H1 (cell line): ENCODE data around the gene HAPLN3. TPM values are rescaled to one million over a fixed set of nuclear protein-coding genes. Genes with fewer than 3 reads are reported as not detected.
A peak's percentile ranks its signal among the peaks of the same experiment; 100 is the strongest.

Experiments used
- CTCF ChIA-PET: fragments of 300-600 bp; sonication (Branson Sonifier 250); formaldehyde crosslinking; loops from one replicate; lab custom pipeline; 2021; ENCODE audit not compliant: partially characterized antibody; lab: Charles Lee
- POLR2A ChIA-PET: fragments of 300-600 bp; sonication (Branson Sonifier 250); formaldehyde crosslinking; loops from one replicate; lab custom pipeline; 2021; ENCODE audit warnings: inconsistent platforms; ENCODE audit not compliant: partially characterized antibody; lab: Charles Lee
- DNase-seq, 2 experiments: peaks; one replicate each; pipeline versions ENCODE4 v3.0.0 to v3.0.0-alpha.2; 2010 to 2022; ENCODE audit warnings: low spot score in 2 of 2, low read depth in 1 of 2, mixed read lengths in 1 of 2
- FAIRE-seq: peaks from 2 replicates; lab custom pipeline; 2011; peaks lifted over from hg19 to GRCh38; lab: Jason Lieb, UNC
- H2AFZ ChIP-seq: 2 replicates; pipeline ENCODE4 v1.8.1; 2012; ENCODE audit warnings: low read length, inconsistent platforms
- H2AK5ac ChIP-seq: 2 replicates; pipeline ENCODE4 v1.6.1; 2013; ENCODE audit warnings: low read depth, low read length
- H2BK120ac ChIP-seq: replicated peaks from 2 replicates; pipeline ENCODE3; 2013; ENCODE audit warnings: low read depth, low read length, inconsistent platforms
- H2BK12ac ChIP-seq: 2 replicates; pipeline ENCODE4 v1.6.1; 2013; ENCODE audit warnings: low read depth, low read length
- H2BK15ac ChIP-seq: 2 replicates; pipeline ENCODE4 v1.6.1; 2013; ENCODE audit warnings: low read length
- H2BK20ac ChIP-seq: 2 replicates; pipeline ENCODE4 v1.6.1; 2013; ENCODE audit warnings: low read length
- H2BK5ac ChIP-seq: 2 replicates; pipeline ENCODE4 v1.6.1; 2013; ENCODE audit warnings: low read depth, low read length
- H3K14ac ChIP-seq: 2 replicates; pipeline ENCODE4 v1.6.1; 2013; ENCODE audit warnings: inconsistent platforms; ENCODE audit not compliant: insufficient read length
- H3K18ac ChIP-seq: 2 replicates; pipeline ENCODE4 v1.6.1; 2013; ENCODE audit warnings: low read length; ENCODE audit errors: extremely low read depth
- H3K23ac ChIP-seq: 2 replicates; pipeline ENCODE4 v1.6.1; 2013; ENCODE audit warnings: inconsistent platforms; ENCODE audit not compliant: insufficient read length
- H3K23me2 ChIP-seq: 2 replicates; pipeline ENCODE4 v1.6.1; 2013; ENCODE audit warnings: low read depth, low read length
- H3K27ac ChIP-seq: 2 replicates; pipeline ENCODE4 v1.6.1; 2011; ENCODE audit warnings: low read depth, low read length, inconsistent platforms
- H3K27me3 ChIP-seq, 4 experiments: replicated peaks in 1 of 4; 1 replicate in 1 of 4; 2 replicates in 3 of 4; pipeline versions ENCODE4 v1.6.1 to v1.8.1; 2011 to 2013; ENCODE audit warnings: low read length in 3 of 4, mild to moderate bottlenecking in 3 of 4, inconsistent platforms in 2 of 4, mixed read lengths in 2 of 4, moderate library complexity in 1 of 4; ENCODE audit not compliant: control insufficient read depth in 3 of 4, insufficient read depth in 3 of 4; ENCODE audit errors: extremely low read depth in 1 of 4
- H3K36me3 ChIP-seq, 4 experiments: 2 replicates each; pipeline versions ENCODE4 v1.6.1 to v1.8.1; 2011 to 2013; ENCODE audit warnings: mild to moderate bottlenecking in 4 of 4, low read length in 3 of 4, moderate library complexity in 2 of 4, control low read depth in 1 of 4, inconsistent platforms in 1 of 4; ENCODE audit not compliant: insufficient read depth in 4 of 4, control insufficient read depth in 2 of 4
- H3K4ac ChIP-seq: replicated peaks from 2 replicates; pipeline ENCODE3; 2013; ENCODE audit warnings: low read length, low read depth, mixed read lengths, inconsistent platforms; ENCODE audit not compliant: insufficient read length
- H3K4me1 ChIP-seq, 4 experiments: replicated peaks in 1 of 4; 1 replicate in 1 of 4; 2 replicates in 3 of 4; pipeline versions ENCODE4 v1.6.1 to v1.8.1; 2011 to 2013; ENCODE audit warnings: low read length in 3 of 4, inconsistent platforms in 2 of 4, mixed read lengths in 1 of 4; ENCODE audit not compliant: insufficient read depth in 4 of 4, control insufficient read depth in 3 of 4
- H3K4me2 ChIP-seq, 2 experiments: 2 replicates each; pipeline versions ENCODE4 v1.6.1 to v1.8.1; 2011 to 2013; ENCODE audit warnings: low read depth in 2 of 2, low read length in 2 of 2, control low read depth in 1 of 2, inconsistent platforms in 1 of 2, mild to moderate bottlenecking in 1 of 2; ENCODE audit not compliant: insufficient read depth in 1 of 2
- H3K4me3 ChIP-seq, 4 experiments: fragments of 200-600, 300-600 bp in 1 of 4; sonication (generic), shearing (Covaris generic), sonication (Bioruptor Twin) in 1 of 4; 2 replicates each; pipeline versions ENCODE4 v1.5.1 to v1.8.1; 2011 to 2016; ENCODE audit warnings: low read length in 4 of 4, low read depth in 3 of 4, control low read depth in 2 of 4, inconsistent platforms in 2 of 4, mild to moderate bottlenecking in 2 of 4, mixed read lengths in 1 of 4, moderate library complexity in 1 of 4; ENCODE audit not compliant: insufficient read depth in 2 of 4; ENCODE audit errors: extremely low read depth in 1 of 4
- H3K56ac ChIP-seq: replicated peaks from 2 replicates; pipeline ENCODE3; 2013; ENCODE audit warnings: low read depth, mild to moderate bottlenecking, mixed read lengths, low read length, inconsistent platforms; ENCODE audit not compliant: insufficient read length
- H3K79me1 ChIP-seq: 2 replicates; pipeline ENCODE4 v1.6.1; 2013; ENCODE audit warnings: low read depth, low read length, control low read depth
- H3K79me2 ChIP-seq, 2 experiments: 2 replicates each; pipeline versions ENCODE4 v1.6.1 to v1.8.1; 2012 to 2013; ENCODE audit warnings: low read length in 2 of 2, mild to moderate bottlenecking in 2 of 2, inconsistent platforms in 1 of 2; ENCODE audit not compliant: insufficient read depth in 2 of 2, control insufficient read depth in 1 of 2
- H3K9ac ChIP-seq, 4 experiments: replicated peaks in 1 of 4; 1 replicate in 1 of 4; 2 replicates in 3 of 4; pipeline versions ENCODE4 v1.6.1 to v1.8.1; 2011 to 2013; ENCODE audit warnings: low read depth in 3 of 4, low read length in 3 of 4, control low read depth in 2 of 4, mild to moderate bottlenecking in 2 of 4, moderate library complexity in 2 of 4, inconsistent platforms in 1 of 4; ENCODE audit errors: extremely low read depth in 1 of 4
- H3K9me3 ChIP-seq, 2 experiments: 2 replicates each; pipeline versions ENCODE4 v1.6.1 to v1.8.1; 2012 to 2013; ENCODE audit warnings: mild to moderate bottlenecking in 2 of 2, moderate library complexity in 2 of 2, control low read depth in 1 of 2, inconsistent platforms in 1 of 2, low read depth in 1 of 2, low read length in 1 of 2, mixed read lengths in 1 of 2; ENCODE audit not compliant: insufficient read depth in 2 of 2
- H4K20me1 ChIP-seq, 2 experiments: replicated peaks in 1 of 2; 2 replicates each; pipeline versions ENCODE3 to v1.8.1; 2011 to 2013; ENCODE audit warnings: inconsistent platforms in 2 of 2, low read length in 2 of 2, mild to moderate bottlenecking in 1 of 2; ENCODE audit not compliant: insufficient read depth in 2 of 2, control insufficient read depth in 1 of 2
- H4K5ac ChIP-seq: 2 replicates; pipeline ENCODE4 v1.6.1; 2013; ENCODE audit warnings: low read length, low read depth, mixed read lengths, inconsistent platforms; ENCODE audit not compliant: insufficient read length
- H4K8ac ChIP-seq: 2 replicates; pipeline ENCODE4 v1.8.0; 2013; ENCODE audit warnings: mild to moderate bottlenecking, moderate library complexity, low read length, inconsistent platforms; ENCODE audit not compliant: insufficient read depth; ENCODE audit errors: extremely low read depth
- H4K91ac ChIP-seq: replicated peaks from 2 replicates; pipeline ENCODE3; 2013; ENCODE audit warnings: low read length, mixed read lengths, inconsistent platforms; ENCODE audit not compliant: insufficient read length
- BCL11A ChIP-seq, 2 experiments: IDR thresholded peaks; one replicate each; pipeline ENCODE4 v1.6.1; 2011; ENCODE audit warnings: low read depth in 2 of 2, low read length in 2 of 2, mild to moderate bottlenecking in 2 of 2
- CTCF ChIP-seq, 3 experiments: IDR thresholded peaks; 1 replicate in 2 of 3; 2 replicates in 1 of 3; pipeline versions ENCODE4 v1.5.1 to v1.6.1; 2011; ENCODE audit warnings: low read length in 3 of 3, mild to moderate bottlenecking in 3 of 3, inconsistent platforms in 2 of 3, low read depth in 1 of 3, moderate library complexity in 1 of 3; ENCODE audit not compliant: insufficient read depth in 1 of 3; ENCODE audit errors: control extremely low read depth in 1 of 3
- E2F6 ChIP-seq: IDR thresholded peaks from 2 replicates; pipeline ENCODE4 v1.6.1; 2012; ENCODE audit warnings: inconsistent platforms
- NRF1 ChIP-seq: IDR thresholded peaks from 2 replicates; pipeline ENCODE4 v1.6.1; 2011; ENCODE audit warnings: mild to moderate bottlenecking, low read depth, low read length, improper control_type of control experiment
- SAP30 ChIP-seq: fragments of 300-600 bp; sonication (generic); IDR thresholded peaks from 2 replicates; pipeline ENCODE4 v1.7.1; 2012; ENCODE audit warnings: low read length, moderate library complexity, mild to moderate bottlenecking, inconsistent platforms; ENCODE audit not compliant: insufficient read depth, insufficient replicate concordance
- SRF ChIP-seq: IDR thresholded peaks from 2 replicates; pipeline ENCODE4 v1.6.1; 2011; ENCODE audit warnings: mild to moderate bottlenecking, low read depth, low read length, moderate library complexity
- SUZ12 ChIP-seq: fragments of 200-600 bp; sonication (generic); IDR thresholded peaks from 2 replicates; pipeline ENCODE4 v1.6.1; 2012; ENCODE audit warnings: mild to moderate bottlenecking, inconsistent platforms, low read length, moderate library complexity, mixed read lengths
- TBP ChIP-seq: IDR thresholded peaks from 2 replicates; pipeline ENCODE4 v1.6.1; 2011; ENCODE audit warnings: low read depth, low read length, improper control_type of control experiment
- TCF12 ChIP-seq: IDR thresholded peaks from 2 replicates; pipeline ENCODE4 v1.6.1; 2011; ENCODE audit warnings: low read depth, mild to moderate bottlenecking, low read length
- WGBS, 2 experiments: shearing (Covaris generic) in 1 of 2; methylation state at CpG; one replicate each; pipeline versions ENCODE4 v1.1.6 to v1.1.7; 2013 to 2015; ENCODE audit warnings: low lambda C conversion rate in 2 of 2, mixed read lengths in 2 of 2, inconsistent platforms in 1 of 2, low coverage in 1 of 2, missing lambda C conversion rate in 1 of 2; ENCODE audit not compliant: insufficient replicate concordance in 2 of 2, insufficient coverage in 1 of 2, insufficient read length in 1 of 2; ENCODE audit errors: extremely low coverage in 1 of 2, missing lambda C conversion rate in 1 of 2; 5-methylcytosine and 5-hydroxymethylcytosine counted together
- polyA plus RNA-seq, 7 experiments: library from polyadenylated mRNA; depleted of rRNA in 3 of 7; stranded (reverse) in 5 of 7; unstranded in 2 of 7; fragments of >200 nt in 5 of 7; fragments of 200-250 nt in 2 of 7; gene quantifications; 1 replicate in 5 of 7; 2 replicates in 1 of 7; 4 replicates in 1 of 7; pipeline versions ENCODE4 v1.2.1 to v1.2.3, GENCODE V29; 2011 to 2013; ENCODE audit warnings: missing spikeins in 2 of 7, mixed read lengths in 2 of 7
- total RNA-seq: library from RNA; stranded (reverse); fragmentation: NEBNext Ultra II Directional; extraction: Animal tissue kit (Norgen Biotek cat#: 25700); gene quantifications from 2 replicates; pipeline ENCODE4 v1.2.1, GENCODE V29; 2021

The HAPLN3 gene
- total and polyA plus RNA-seq, 2 of the 8 experiments (the other 6 are each of a cell fraction or from before 2014, with no cell fraction given): 76.2 to 79.7 TPM

- H3K56ac ChIP-seq: no peak overlapping the region
- CTCF ChIA-PET: interaction anchor here (1.2 to 4.4 kb wide), 3 partner anchors 24 to 238 kb away, joined by 3 to 21 read pairs (median 3); no protein-coding TSS in a partner anchor
- peaks cover 0 to 3% of the 10 kb centered on the region in 2 experiments; a peak in 3 of 4 replicates for H3K9me3 ChIP-seq
- 90% methylated on average over 4 of the region's 4 CpGs; no CpG with 5 or more reads in 1 of the 2 experiments for WGBS, 2 experiments
- H2BK20ac ChIP-seq: no peak overlapping the region
- no peak overlapping the region for H3K9ac ChIP-seq
- H3K23ac ChIP-seq: no peak overlapping the region
- H3K4me2 ChIP-seq: no peak overlapping the region
- H2BK120ac ChIP-seq: peak overlapping the region; percentile 18
- no peak overlapping the region for H4K5ac ChIP-seq
- no peak overlapping the region; the same call in 1 of the 2 replicates for H3K18ac ChIP-seq
- no peaks in the 10 kb centered on the region for H3K23me2 ChIP-seq
- H3K4ac ChIP-seq: no peak overlapping the region
- FAIRE-seq: no peak
- peaks cover 0 to 7% (median 2%) of the 10 kb centered on the region in 4 experiments; a peak in 4 of 7 replicates for H3K4me1 ChIP-seq
- H3K27me3 ChIP-seq: no peaks in the 10 kb centered on the region
- H4K8ac ChIP-seq: no peak overlapping the region
- H2AK5ac ChIP-seq: no peak overlapping the region
- H3K79me2 ChIP-seq: no peaks in the 10 kb centered on the region
- H3K14ac ChIP-seq: no peak overlapping the region
- no peaks in the 10 kb centered on the region for H4K20me1 ChIP-seq
- POLR2A ChIA-PET: interaction anchor here (0.8 to 1.6 kb wide), 7 partner anchors 11 to 45 kb away, joined by 3 to 12 read pairs (median 3); partner anchors contain the start of gene HAPLN3
- no peak overlapping the region for H2AFZ ChIP-seq
- no peak overlapping the region for H3K4me3 ChIP-seq
- H3K27ac ChIP-seq: no peak overlapping the region
- no peaks in the 10 kb centered on the region for H3K36me3 ChIP-seq
- H2BK12ac ChIP-seq: peak overlapping the region; percentile 69; the same call in 1 of the 2 replicates
- TF ChIP-seq BCL11A (IDR thresholded peaks at IDR 0.05; ENCODE audit: low read depth in 2 of 2, low read length in 2 of 2): no peak
- no peak for TF ChIP-seq SRF
- no peak for TF ChIP-seq TBP
- TF ChIP-seq SAP30: no peak
- no peak for TF ChIP-seq CTCF (IDR thresholded peaks at IDR 0.05; ENCODE audit: control extremely low read depth in 1 of 3, insufficient read depth in 1 of 3, low read depth in 1 of 3, low read length in 3 of 3)
- no peak for TF ChIP-seq NRF1
- TF ChIP-seq TCF12: no peak
- TF ChIP-seq SUZ12: no peak
- no peak for TF ChIP-seq E2F6
- no peak overlapping the region for H4K91ac ChIP-seq
- no peaks in the 10 kb centered on the region for H3K79me1 ChIP-seq
- no peak overlapping the region for H2BK5ac ChIP-seq
- no peak overlapping the region for H2BK15ac ChIP-seq
- DNase-seq: peak in 1 of 2 experiments; percentile 24
Observed at GRCh38 chr15:88940110-88940675, 44.8 kb upstream of the HAPLN3 start.
